ENCODE results near the gene MMP24.

DNA sequence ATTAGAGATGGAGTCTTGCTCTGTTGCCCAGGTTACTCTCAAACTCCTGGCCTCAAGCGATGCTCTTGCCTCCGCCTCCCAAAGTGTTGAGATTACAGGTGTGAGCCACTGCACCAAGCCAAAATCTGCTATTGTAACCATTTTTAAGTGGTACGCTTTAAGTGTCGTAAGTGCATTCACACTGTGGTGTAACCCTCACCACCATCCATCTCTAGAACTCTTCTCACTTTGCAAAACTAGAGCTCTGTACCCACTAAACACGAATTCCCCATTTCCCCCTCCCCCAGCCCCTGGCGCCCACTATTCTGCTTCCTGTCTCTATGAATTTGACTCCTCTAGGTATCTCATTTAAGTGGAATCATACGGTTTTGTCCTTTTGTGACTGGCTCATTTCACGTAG lies 68.6 kb downstream of the MMP24 start:
- TF ChIP-seq, protein P1, sequence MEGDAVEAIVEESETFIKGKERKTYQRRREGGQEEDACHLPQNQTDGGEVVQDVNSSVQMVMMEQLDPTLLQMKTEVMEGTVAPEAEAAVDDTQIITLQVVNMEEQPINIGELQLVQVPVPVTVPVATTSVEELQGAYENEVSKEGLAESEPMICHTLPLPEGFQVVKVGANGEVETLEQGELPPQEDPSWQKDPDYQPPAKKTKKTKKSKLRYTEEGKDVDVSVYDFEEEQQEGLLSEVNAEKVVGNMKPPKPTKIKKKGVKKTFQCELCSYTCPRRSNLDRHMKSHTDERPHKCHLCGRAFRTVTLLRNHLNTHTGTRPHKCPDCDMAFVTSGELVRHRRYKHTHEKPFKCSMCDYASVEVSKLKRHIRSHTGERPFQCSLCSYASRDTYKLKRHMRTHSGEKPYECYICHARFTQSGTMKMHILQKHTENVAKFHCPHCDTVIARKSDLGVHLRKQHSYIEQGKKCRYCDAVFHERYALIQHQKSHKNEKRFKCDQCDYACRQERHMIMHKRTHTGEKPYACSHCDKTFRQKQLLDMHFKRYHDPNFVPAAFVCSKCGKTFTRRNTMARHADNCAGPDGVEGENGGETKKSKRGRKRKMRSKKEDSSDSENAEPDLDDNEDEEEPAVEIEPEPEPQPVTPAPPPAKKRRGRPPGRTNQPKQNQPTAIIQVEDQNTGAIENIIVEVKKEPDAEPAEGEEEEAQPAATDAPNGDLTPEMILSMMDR (conservative IDR thresholded peaks at IDR 0.05; ENCODE audit: low read depth, low read length), result no peak
- TF ChIP-seq EZH2phosphoT487 (IDR thresholded peaks at IDR 0.05; ENCODE audit: borderline replicate concordance, low read length) (no peak), EZH2 (IDR thresholded peaks at IDR 0.05; ENCODE audit: low read length, unreplicated experiment) (no peak)

Measured in PC-3 (cell line).